HFFc6 (cell line): ENCODE measurements around the gene AKAP6. TPM values are rescaled to one million over a fixed set of nuclear protein-coding genes. Genes with fewer than 3 reads are reported as not detected.

Experiments
- DNase-seq: peaks from one replicate; pipeline ENCODE4 v3.0.0-alpha.2; 2018
- H3K27ac Mint-ChIP-seq: 2 replicates; pipeline ENCODE4 v1.8.0; 2020; ENCODE audit warnings: mild to moderate bottlenecking, mixed read lengths
- H3K27me3 Mint-ChIP-seq: 2 replicates; pipeline ENCODE4 v1.8.0; 2021; ENCODE audit warnings: mild to moderate bottlenecking, moderate library complexity, mixed read lengths; ENCODE audit not compliant: insufficient read depth
- H3K36me3 Mint-ChIP-seq: 2 replicates; pipeline ENCODE4 v1.8.0; 2021; ENCODE audit warnings: low read depth, mixed read lengths
- H3K4me1 Mint-ChIP-seq: 2 replicates; pipeline ENCODE4 v1.8.0; 2020; ENCODE audit warnings: low read depth, mixed read lengths
- H3K4me3 Mint-ChIP-seq: 2 replicates; pipeline ENCODE4 v1.8.0; 2020; ENCODE audit warnings: mild to moderate bottlenecking, moderate library complexity, mixed read lengths
- H3K9me3 Mint-ChIP-seq: 2 replicates; pipeline ENCODE4 v1.8.0; 2020; ENCODE audit warnings: mild to moderate bottlenecking, mixed read lengths
- total RNA-seq, 6 experiments: library from RNA; stranded (reverse); fragmentation: NEBNext Ultra II Directional; extraction: Animal tissue kit (Norgen Biotek cat#: 25700); gene quantifications; 2 replicates in 1 of 6; 3 replicates in 5 of 6; pipeline ENCODE4 v1.2.3, GENCODE V29; 2021
- TF ChIP-seq, protein P1 (sequence below): fragments of 200-600 bp; sonication (generic); IDR thresholded peaks from 2 replicates; pipeline ENCODE4 v1.5.0; 2021; ENCODE audit warnings: antibody characterized with exemption, mild to moderate bottlenecking

The AKAP6 gene
- total RNA-seq, 6 experiments from 2014 or later, result 6.1 to 9.8 (median 6.5) TPM

DNA sequence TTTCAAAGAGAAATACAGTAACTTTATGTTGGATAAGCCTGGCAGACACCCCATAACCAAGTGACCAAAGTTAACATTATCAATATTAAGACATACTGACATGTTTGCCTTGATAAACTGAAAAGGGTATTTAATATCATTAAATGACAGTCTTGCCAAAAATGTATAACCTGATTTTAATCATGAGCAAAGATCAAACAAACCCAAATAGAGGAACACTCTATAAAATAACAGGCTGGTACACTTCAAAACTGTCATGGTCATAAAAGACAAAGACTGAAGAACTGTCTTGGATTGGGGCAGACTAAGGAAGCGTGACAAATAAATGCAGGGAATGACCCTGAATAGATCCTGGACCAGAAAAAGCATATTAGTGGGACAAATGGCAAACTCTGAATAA lies 64.0 kb downstream of the AKAP6 start:
- H3K4me1 Mint-ChIP-seq, result peaks cover 24% of the 10 kb centered on the region
- no peak overlapping the region for H3K27ac Mint-ChIP-seq
- H3K4me3 Mint-ChIP-seq, result no peak overlapping the region
- no peak for DNase-seq
- 0 out of 2 replicates have a peak, but pooled peaks cover 5% of the 10 kb centered on the region for H3K9me3 Mint-ChIP-seq
- peaks cover 15% of the 10 kb centered on the region; the same call in 1 of the 2 replicates for H3K36me3 Mint-ChIP-seq
- TF ChIP-seq, protein P1, sequence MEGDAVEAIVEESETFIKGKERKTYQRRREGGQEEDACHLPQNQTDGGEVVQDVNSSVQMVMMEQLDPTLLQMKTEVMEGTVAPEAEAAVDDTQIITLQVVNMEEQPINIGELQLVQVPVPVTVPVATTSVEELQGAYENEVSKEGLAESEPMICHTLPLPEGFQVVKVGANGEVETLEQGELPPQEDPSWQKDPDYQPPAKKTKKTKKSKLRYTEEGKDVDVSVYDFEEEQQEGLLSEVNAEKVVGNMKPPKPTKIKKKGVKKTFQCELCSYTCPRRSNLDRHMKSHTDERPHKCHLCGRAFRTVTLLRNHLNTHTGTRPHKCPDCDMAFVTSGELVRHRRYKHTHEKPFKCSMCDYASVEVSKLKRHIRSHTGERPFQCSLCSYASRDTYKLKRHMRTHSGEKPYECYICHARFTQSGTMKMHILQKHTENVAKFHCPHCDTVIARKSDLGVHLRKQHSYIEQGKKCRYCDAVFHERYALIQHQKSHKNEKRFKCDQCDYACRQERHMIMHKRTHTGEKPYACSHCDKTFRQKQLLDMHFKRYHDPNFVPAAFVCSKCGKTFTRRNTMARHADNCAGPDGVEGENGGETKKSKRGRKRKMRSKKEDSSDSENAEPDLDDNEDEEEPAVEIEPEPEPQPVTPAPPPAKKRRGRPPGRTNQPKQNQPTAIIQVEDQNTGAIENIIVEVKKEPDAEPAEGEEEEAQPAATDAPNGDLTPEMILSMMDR, result no peak
- peaks cover 9% of the 10 kb centered on the region for H3K27me3 Mint-ChIP-seq

- Mint-ChIP-seq H3K36me3 (peaks cover 13% of the 10 kb centered on the region; the same call in 1 of the 2 replicates), H3K27me3 (peaks cover 7% of the 10 kb centered on the region), H3K27ac (no peak overlapping the region), H3K4me1 (peaks cover 33% of the 10 kb centered on the region), H3K4me3 (no peak overlapping the region), H3K9me3 (0 out of 2 replicates have a peak, but pooled peaks cover 2% of the 10 kb centered on the region)
- DNase-seq, result no peak
- TF ChIP-seq, protein P1, result no peak
These were observed 64.9 kb downstream of the AKAP6 start for GRCh38 chr14:32394038-32394437.

DNA sequence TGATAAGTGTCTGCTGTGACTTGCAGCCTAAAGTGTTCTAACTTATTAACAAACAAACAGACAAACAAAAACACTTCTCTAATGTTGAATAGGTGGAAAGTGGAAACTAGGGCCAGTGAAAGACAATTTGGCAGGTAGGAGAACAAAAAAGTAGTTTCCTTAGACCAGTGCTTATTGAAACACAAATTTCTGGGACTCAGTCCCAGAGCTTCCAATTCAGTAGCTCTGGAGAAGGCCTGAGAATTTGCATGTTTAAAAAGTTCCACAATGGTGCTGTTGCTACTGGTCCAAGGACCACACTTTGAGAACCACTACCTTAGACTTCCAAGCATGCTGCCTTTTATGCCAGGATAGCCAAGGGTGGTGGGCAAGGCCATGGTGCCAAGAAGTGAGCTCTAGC lies 67.8 kb downstream of the AKAP6 start:
- TF ChIP-seq, protein P1, result no peak
- Mint-ChIP-seq H3K27me3 (no peaks in the 10 kb centered on the region), H3K36me3 (no peaks in the 10 kb centered on the region), H3K27ac (no peak overlapping the region), H3K4me1 (peaks cover 52% of the 10 kb centered on the region), H3K9me3 (no peaks in the 10 kb centered on the region), H3K4me3 (no peak overlapping the region)
- no peak for DNase-seq

GRCh38 chr14:32397861-32398640 lies 69.0 kb downstream of the AKAP6 start:
- H3K27me3 Mint-ChIP-seq, result no peaks in the 10 kb centered on the region
- no peaks in the 10 kb centered on the region for H3K36me3 Mint-ChIP-seq
- peaks cover 52% of the 10 kb centered on the region for H3K4me1 Mint-ChIP-seq
- no peak overlapping the region for H3K4me3 Mint-ChIP-seq
- H3K9me3 Mint-ChIP-seq, result no peaks in the 10 kb centered on the region
- peak; percentile 58 for DNase-seq
- peak overlapping the region; percentile 20 for H3K27ac Mint-ChIP-seq
- TF ChIP-seq, protein P1, result no peak

DNA sequence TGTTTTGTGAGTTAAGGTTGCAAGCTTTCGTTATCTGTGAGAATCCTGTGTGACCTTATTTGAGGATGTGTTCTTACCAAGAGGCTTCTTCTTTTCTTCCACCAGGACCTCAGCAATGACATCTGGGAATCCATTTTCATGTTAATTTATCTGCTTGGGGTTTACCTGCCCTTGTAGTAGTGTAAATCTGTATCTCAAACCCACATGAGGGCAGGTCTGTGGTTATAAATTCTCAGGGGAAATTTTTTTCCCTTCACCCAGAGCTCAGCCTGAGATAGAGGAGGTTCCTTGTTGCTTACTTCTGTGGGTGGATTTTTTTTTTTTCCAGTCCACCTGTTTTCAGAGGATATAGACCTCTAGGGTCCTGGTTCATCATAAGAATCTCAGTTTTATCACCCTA lies 70.8 kb downstream of the AKAP6 start:
- Mint-ChIP-seq H3K4me1 (peaks cover 68% of the 10 kb centered on the region), H3K36me3 (no peaks in the 10 kb centered on the region), H3K27ac (peak overlapping the region; percentile 5; the same call in 1 of the 2 replicates), H3K9me3 (no peaks in the 10 kb centered on the region), H3K27me3 (no peaks in the 10 kb centered on the region), H3K4me3 (no peak overlapping the region)
- TF ChIP-seq, protein P1, result no peak
- no peak for DNase-seq
